ENCODE data around the gene TBC1D2. TPM values are rescaled to one million over a fixed set of nuclear protein-coding genes. Genes with fewer than 3 reads are reported as not detected.

TBC1D2 gene
- total RNA-seq, 1 donor from 2014 or later, result 24.3 TPM

GRCh38 chr9:98173181-98173580, 82.3 kb downstream of the TBC1D2 start:
- peaks cover 15% of the 10 kb centered on the region for H3K4me1 Mint-ChIP-seq (ENCODE audit: low read depth)
- H3K27ac Mint-ChIP-seq (ENCODE audit: unreplicated experiment), result no peak overlapping the region
- H3K9me3 Mint-ChIP-seq (ENCODE audit: low read depth), result no peaks in the 10 kb centered on the region
- H3K36me3 Mint-ChIP-seq (ENCODE audit: low read depth), result no peaks in the 10 kb centered on the region
- DNase-seq (ENCODE audit: low spot score), result peak; percentile 57
- H3K27me3 Mint-ChIP-seq (ENCODE audit: low read depth), result no peaks in the 10 kb centered on the region
- H3K4me3 Mint-ChIP-seq (ENCODE audit: unreplicated experiment), result no peak overlapping the region
- TF ChIP-seq CTCF (IDR thresholded peaks at IDR 0.05), result no peak

- Mint-ChIP-seq H3K9me3 (ENCODE audit: low read depth) (no peaks in the 10 kb centered on the region), H3K4me1 (ENCODE audit: low read depth) (peaks cover 15% of the 10 kb centered on the region), H3K4me3 (ENCODE audit: unreplicated experiment) (no peak overlapping the region), H3K36me3 (ENCODE audit: low read depth) (no peaks in the 10 kb centered on the region), H3K27ac (ENCODE audit: unreplicated experiment) (no peak overlapping the region), H3K27me3 (ENCODE audit: low read depth) (no peaks in the 10 kb centered on the region)
- no peak for TF ChIP-seq CTCF (IDR thresholded peaks at IDR 0.05)
- no peak for DNase-seq (ENCODE audit: low spot score)
These were observed 82.8 kb downstream of the TBC1D2 start for GRCh38 chr9:98172604-98173003.

GRCh38 chr9:98171176-98171925, 84.1 kb downstream of the TBC1D2 start:
- TF ChIP-seq CTCF (IDR thresholded peaks at IDR 0.05), result no peak
- no peak for DNase-seq (ENCODE audit: low spot score)
- H3K36me3 Mint-ChIP-seq (ENCODE audit: low read depth), result no peaks in the 10 kb centered on the region
- H3K4me3 Mint-ChIP-seq (ENCODE audit: unreplicated experiment), result no peak overlapping the region
- H3K27me3 Mint-ChIP-seq (ENCODE audit: low read depth), result no peaks in the 10 kb centered on the region
- peaks cover 15% of the 10 kb centered on the region for H3K4me1 Mint-ChIP-seq (ENCODE audit: low read depth)
- H3K9me3 Mint-ChIP-seq (ENCODE audit: low read depth), result no peaks in the 10 kb centered on the region
- no peak overlapping the region for H3K27ac Mint-ChIP-seq (ENCODE audit: unreplicated experiment)

- no peak for DNase-seq (ENCODE audit: low spot score)
- TF ChIP-seq CTCF (IDR thresholded peaks at IDR 0.05), result no peak
- Mint-ChIP-seq H3K4me3 (ENCODE audit: unreplicated experiment) (no peak overlapping the region), H3K27me3 (ENCODE audit: low read depth) (no peaks in the 10 kb centered on the region), H3K27ac (ENCODE audit: unreplicated experiment) (peak overlapping the region; percentile 36), H3K4me1 (ENCODE audit: low read depth) (peaks cover 15% of the 10 kb centered on the region), H3K9me3 (ENCODE audit: low read depth) (no peaks in the 10 kb centered on the region), H3K36me3 (ENCODE audit: low read depth) (no peaks in the 10 kb centered on the region)
These were observed 86.4 kb downstream of the TBC1D2 start for GRCh38 chr9:98168941-98169488.

GRCh38 chr9:98168153-98168780, 87.2 kb downstream of the TBC1D2 start:
- TF ChIP-seq CTCF (IDR thresholded peaks at IDR 0.05), result no peak
- H3K9me3 Mint-ChIP-seq (ENCODE audit: low read depth), result no peaks in the 10 kb centered on the region
- no peaks in the 10 kb centered on the region for H3K36me3 Mint-ChIP-seq (ENCODE audit: low read depth)
- H3K27me3 Mint-ChIP-seq (ENCODE audit: low read depth), result no peaks in the 10 kb centered on the region
- no peak for DNase-seq (ENCODE audit: low spot score)
- no peak overlapping the region for H3K4me3 Mint-ChIP-seq (ENCODE audit: unreplicated experiment)
- peaks cover 15% of the 10 kb centered on the region for H3K4me1 Mint-ChIP-seq (ENCODE audit: low read depth)
- H3K27ac Mint-ChIP-seq (ENCODE audit: unreplicated experiment), result no peak overlapping the region
